ENCODE results near the gene FBXL13.
A peak's percentile ranks its signal among the peaks of the same experiment; 100 is the strongest.

The FBXL13 gene

DNA sequence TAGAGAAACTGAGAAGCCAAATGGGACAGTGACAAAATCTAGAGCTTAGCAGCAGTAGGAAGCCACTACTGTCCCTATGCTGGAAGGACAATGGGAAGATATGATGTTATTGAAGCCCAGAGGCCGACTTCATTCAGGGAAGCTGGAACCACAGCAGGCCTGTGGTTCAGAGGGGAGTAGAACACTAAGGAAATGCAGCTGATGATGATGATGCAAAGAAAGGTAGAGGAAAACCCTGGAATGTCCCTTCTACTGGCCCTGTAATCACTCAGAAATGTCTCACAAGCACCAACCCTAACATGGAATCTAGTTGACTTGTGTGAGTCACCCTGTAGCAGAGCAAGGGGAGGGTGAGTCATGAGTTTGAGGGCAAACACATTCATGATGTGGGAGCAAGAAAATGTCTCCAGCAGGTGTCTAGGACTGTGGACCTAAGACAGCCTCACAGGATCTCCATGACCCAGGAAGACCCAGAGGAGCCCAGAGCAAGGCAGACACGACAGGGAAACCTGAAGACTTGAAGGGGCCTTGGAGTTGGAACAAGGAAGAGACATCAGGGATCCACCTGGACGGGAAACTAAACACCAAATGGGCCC is 198.8 kb downstream of the FBXL13 start:
- H3K4me3 ChIP-seq (ENCODE audit: low read depth, low read length): no peak overlapping the region
- peak; percentile 96 for DNase-seq (ENCODE audit: low read depth)
- TF ChIP-seq, protein P1, sequence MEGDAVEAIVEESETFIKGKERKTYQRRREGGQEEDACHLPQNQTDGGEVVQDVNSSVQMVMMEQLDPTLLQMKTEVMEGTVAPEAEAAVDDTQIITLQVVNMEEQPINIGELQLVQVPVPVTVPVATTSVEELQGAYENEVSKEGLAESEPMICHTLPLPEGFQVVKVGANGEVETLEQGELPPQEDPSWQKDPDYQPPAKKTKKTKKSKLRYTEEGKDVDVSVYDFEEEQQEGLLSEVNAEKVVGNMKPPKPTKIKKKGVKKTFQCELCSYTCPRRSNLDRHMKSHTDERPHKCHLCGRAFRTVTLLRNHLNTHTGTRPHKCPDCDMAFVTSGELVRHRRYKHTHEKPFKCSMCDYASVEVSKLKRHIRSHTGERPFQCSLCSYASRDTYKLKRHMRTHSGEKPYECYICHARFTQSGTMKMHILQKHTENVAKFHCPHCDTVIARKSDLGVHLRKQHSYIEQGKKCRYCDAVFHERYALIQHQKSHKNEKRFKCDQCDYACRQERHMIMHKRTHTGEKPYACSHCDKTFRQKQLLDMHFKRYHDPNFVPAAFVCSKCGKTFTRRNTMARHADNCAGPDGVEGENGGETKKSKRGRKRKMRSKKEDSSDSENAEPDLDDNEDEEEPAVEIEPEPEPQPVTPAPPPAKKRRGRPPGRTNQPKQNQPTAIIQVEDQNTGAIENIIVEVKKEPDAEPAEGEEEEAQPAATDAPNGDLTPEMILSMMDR (IDR thresholded peaks at IDR 0.05; ENCODE audit: low read depth, low read length, missing control alignments): peak; percentile 6
- in situ Hi-C loops (cut with HindIII; ENCODE audit: low sequenced_read_pairs): no loop called here

DNA sequence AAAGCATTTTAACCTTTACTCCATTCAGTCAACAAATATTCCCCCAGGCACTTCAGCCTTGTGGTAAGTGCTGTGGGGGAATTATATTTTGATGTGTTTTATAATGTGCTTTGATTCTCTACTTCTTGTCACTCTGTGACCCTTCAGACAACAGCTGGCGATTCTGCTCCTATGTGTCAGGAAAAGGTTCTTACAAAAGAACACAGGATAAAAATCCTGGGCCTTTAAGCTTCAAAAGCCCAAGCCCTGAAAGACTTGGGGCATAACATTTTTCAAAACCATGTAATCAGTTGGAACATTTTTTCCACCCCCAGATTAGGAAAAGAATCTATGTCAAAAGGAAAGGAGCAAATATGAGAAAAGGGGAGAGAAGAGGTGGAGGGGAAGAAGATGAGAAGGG is 199.6 kb downstream of the FBXL13 start:
- TF ChIP-seq, protein P1 (IDR thresholded peaks at IDR 0.05; ENCODE audit: low read depth, low read length, missing control alignments): no peak
- in situ Hi-C loops (cut with HindIII; ENCODE audit: low sequenced_read_pairs): no loop called here
- no peak overlapping the region for H3K4me3 ChIP-seq (ENCODE audit: low read depth, low read length)
- no peak for DNase-seq (ENCODE audit: low read depth)

DNA sequence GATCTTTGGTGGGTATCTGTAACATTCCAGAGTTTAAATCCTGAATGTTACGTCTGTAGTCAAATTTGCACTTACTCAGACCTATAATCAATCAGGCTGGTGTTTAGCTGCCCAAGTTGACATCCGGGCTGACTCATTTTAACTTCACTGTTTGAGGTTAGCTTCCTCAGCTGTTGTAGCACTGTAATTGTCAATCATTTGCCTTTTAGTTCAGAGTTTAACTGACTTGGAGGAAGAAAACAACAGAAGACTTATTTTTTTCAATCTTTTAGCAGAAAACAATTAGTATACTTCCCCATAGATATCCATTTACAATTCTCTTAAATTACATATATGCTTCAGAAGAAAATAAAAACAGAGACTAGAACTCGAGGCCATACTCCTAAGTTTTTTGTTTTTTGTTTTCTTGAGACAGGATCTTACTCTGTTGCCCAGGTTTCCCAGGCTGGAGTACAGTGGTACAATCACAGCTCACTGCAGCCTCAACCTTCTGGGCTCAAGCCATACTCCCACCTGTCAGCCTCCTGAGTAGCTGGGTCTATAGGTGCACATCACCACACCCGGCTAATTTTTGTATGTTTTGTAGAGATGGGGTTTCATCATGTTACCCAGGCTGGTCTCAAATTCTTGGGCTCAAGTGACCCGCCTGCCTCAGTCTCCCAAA is 200.3 kb downstream of the FBXL13 start:
- in situ Hi-C loops (cut with HindIII; ENCODE audit: low sequenced_read_pairs): no loop called here
- peak; percentile 83 for DNase-seq (ENCODE audit: low read depth)
- no peak overlapping the region for H3K4me3 ChIP-seq (ENCODE audit: low read depth, low read length)
- TF ChIP-seq, protein P1 (IDR thresholded peaks at IDR 0.05; ENCODE audit: low read depth, low read length, missing control alignments): no peak

DNA sequence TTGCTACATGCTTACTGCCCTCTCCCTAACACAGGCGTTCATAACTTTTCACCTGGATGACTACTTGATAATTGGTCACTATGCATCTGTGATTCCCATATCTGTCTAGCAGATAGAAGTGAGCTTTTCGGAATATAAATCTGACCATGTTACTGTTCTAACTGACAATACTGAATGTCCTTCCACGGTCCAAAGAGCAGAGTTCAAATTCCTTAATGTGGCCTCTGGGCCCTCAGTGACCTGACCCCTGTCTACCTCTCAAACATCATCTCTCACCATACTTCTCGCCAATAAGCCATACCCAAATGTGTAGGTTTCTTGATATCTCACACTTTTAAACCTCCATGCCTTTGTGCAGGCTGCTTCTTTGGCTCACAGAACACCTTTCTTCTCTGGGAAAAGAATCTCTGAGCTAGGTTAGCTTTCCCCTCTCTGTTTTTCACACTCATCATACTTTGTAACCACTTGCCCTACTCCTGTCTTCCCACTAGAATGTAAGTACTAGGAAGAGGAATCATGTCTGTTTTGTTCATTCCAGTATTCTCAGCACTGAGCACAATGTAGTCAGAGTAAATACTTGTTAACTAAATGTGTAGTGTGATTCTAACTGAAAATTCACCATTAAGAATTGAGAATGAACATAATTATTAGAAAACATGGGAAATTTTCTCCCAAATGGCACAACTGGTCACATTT is 201.0 kb downstream of the FBXL13 start:
- TF ChIP-seq, protein P1 (IDR thresholded peaks at IDR 0.05; ENCODE audit: low read depth, low read length, missing control alignments): no peak
- in situ Hi-C loops (cut with HindIII; ENCODE audit: low sequenced_read_pairs): no loop called here
- no peak for DNase-seq (ENCODE audit: low read depth)
- no peak overlapping the region for H3K4me3 ChIP-seq (ENCODE audit: low read depth, low read length)

DNA sequence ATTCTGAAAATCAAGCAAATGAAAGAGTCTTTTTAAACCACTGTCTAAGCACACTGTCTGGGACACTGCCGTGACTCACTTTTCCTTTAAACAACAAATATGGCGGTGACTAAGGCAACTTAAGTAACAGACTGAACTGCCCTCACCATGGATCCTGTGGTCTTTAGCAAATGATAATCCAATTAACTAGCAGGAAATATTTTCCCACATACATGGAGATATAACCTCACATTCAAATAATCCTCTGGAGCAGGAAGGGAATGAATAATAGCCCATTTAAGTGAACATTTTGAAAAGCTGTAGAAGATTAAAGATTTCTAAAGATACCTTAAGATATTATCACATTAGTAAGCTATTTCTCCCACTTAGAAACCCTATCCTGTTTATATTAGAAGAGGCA is 202.1 kb downstream of the FBXL13 start:
- in situ Hi-C loops (cut with HindIII; ENCODE audit: low sequenced_read_pairs): no loop called here
- TF ChIP-seq, protein P1 (IDR thresholded peaks at IDR 0.05; ENCODE audit: low read depth, low read length, missing control alignments): no peak
- DNase-seq (ENCODE audit: low read depth): peak; percentile 88
- H3K4me3 ChIP-seq (ENCODE audit: low read depth, low read length): no peak overlapping the region

DNA sequence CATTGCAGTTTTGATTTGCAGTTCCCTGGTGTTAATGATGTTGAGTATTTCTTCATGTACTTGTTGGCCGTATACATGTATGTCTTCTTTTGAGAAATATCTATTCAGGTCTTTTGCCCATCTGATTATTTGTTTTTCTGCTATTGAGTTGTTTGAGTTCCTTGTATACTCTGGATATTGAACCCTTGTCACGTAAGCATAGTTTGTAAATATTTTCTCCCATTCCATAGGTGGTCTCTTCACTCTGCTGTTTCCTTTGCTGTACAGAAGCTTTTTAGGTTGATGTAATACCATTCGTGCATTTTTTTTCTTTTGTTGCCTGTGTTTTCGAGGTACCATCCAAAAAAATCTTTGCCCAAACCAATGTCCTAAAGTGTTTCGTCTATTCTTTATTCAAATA is 205.4 kb downstream of the FBXL13 start:
- in situ Hi-C loops (cut with HindIII; ENCODE audit: low sequenced_read_pairs): loop anchor here (5.0 kb wide), 1 partner anchor 47 kb away; no protein-coding TSS in a partner anchor
- TF ChIP-seq, protein P1 (IDR thresholded peaks at IDR 0.05; ENCODE audit: low read depth, low read length, missing control alignments): no peak
- no peak for DNase-seq (ENCODE audit: low read depth)

More for the DNA sequence above, 205.4 kb downstream of the FBXL13 start:
- H3K4me3 ChIP-seq (ENCODE audit: low read depth, low read length): no peak overlapping the region
